ENCODE measurements around the gene SLC2A11. TPM values are rescaled to one million over a fixed set of nuclear protein-coding genes. Genes with fewer than 3 reads are reported as not detected.

Gene SLC2A11
- polyA plus RNA-seq, 3 donors = 1.3 to 3.3 (median 2.5) TPM

DNA sequence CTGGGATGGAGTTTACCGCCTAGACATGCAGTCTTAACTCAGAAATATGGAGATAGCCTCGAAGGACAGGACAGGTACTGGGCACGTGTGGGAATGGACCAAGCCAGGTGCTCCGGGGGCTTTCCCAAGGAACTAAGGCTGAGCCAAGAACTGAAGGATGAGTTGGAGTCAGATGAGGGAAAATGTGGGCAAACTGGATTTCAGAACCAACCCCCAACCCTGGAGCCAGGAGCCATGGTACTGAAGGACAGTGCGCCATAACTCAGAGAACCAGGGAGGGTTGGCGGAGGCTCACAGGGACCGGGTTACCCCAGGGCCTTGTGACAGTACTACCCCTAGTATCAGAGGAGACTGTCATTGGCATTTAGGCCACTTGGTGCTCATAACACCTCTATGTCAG lies 34.1 kb downstream of the SLC2A11 start:
- Histone ChIP-seq H3K79me2 (ENCODE audit: insufficient read depth, low read length) (peaks cover 4% of the 10 kb centered on the region), H3K27me3 (ENCODE audit: control insufficient read depth in 2 of 2, insufficient read depth in 2 of 2, low read length in 2 of 2) (no peaks in the 10 kb centered on the region), H3K4me2 (replicated peaks; ENCODE audit: extremely low read depth, low read length, poor library complexity, severe bottlenecking) (no peak overlapping the region), H3K4me1 (ENCODE audit: control insufficient read depth in 1 of 2, insufficient read depth in 2 of 2, low read length in 2 of 2) (peaks cover 17 to 23% of the 10 kb centered on the region in 2 donors), H3K27ac (ENCODE audit: low read depth in 1 of 2, low read length in 2 of 2) (no peak overlapping the region), H3K36me3 (replicated peaks in 1 of 2; ENCODE audit: control insufficient read depth in 1 of 2, insufficient read depth in 2 of 2, low read length in 2 of 2) (peaks cover 0 to 4% of the 10 kb centered on the region in 2 donors), H4K20me1 (ENCODE audit: insufficient read depth, low read length) (peaks cover 19% of the 10 kb centered on the region), H2AFZ (ENCODE audit: insufficient read depth, low read depth, low read length, poor library complexity, severe bottlenecking) (no peak overlapping the region), H3K4me3 (replicated peaks in 1 of 3; ENCODE audit: low read depth in 2 of 3, low read length in 3 of 3) (no peak overlapping the region), H3K9me3 (replicated peaks in 1 of 2; ENCODE audit: control insufficient read depth in 1 of 2, insufficient read depth in 1 of 2, low read length in 2 of 2) (no peaks in the 10 kb centered on the region), H3K9ac (ENCODE audit: insufficient read depth, low read length, poor library complexity, severe bottlenecking) (no peak overlapping the region)
- no peak overlapping the region for H3K4me3 Mint-ChIP-seq
- H3K27ac Mint-ChIP-seq = no peak overlapping the region
- H3K9me3 Mint-ChIP-seq = peaks cover 0 to 7% (median 0%) of the 10 kb centered on the region in 7 donors
- peaks cover 2 to 11% (median 5%) of the 10 kb centered on the region in 3 donors for H3K27me3 Mint-ChIP-seq (ENCODE audit: low read depth in 3 of 3)
- 94% methylated on average over 6 of the region's 7 CpGs for WGBS (ENCODE audit: insufficient coverage)
- H3K4me1 Mint-ChIP-seq = peaks cover 24% of the 10 kb centered on the region
- H3K36me3 Mint-ChIP-seq = peaks cover 4 to 13% of the 10 kb centered on the region in 2 donors
- intact Hi-C loops (cut with micrococcal nuclease) = no loop called here
- no peak for DNase-seq
- TF ChIP-seq, protein P1, sequence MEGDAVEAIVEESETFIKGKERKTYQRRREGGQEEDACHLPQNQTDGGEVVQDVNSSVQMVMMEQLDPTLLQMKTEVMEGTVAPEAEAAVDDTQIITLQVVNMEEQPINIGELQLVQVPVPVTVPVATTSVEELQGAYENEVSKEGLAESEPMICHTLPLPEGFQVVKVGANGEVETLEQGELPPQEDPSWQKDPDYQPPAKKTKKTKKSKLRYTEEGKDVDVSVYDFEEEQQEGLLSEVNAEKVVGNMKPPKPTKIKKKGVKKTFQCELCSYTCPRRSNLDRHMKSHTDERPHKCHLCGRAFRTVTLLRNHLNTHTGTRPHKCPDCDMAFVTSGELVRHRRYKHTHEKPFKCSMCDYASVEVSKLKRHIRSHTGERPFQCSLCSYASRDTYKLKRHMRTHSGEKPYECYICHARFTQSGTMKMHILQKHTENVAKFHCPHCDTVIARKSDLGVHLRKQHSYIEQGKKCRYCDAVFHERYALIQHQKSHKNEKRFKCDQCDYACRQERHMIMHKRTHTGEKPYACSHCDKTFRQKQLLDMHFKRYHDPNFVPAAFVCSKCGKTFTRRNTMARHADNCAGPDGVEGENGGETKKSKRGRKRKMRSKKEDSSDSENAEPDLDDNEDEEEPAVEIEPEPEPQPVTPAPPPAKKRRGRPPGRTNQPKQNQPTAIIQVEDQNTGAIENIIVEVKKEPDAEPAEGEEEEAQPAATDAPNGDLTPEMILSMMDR (IDR thresholded peaks at IDR 0.05) = no peak

DNA sequence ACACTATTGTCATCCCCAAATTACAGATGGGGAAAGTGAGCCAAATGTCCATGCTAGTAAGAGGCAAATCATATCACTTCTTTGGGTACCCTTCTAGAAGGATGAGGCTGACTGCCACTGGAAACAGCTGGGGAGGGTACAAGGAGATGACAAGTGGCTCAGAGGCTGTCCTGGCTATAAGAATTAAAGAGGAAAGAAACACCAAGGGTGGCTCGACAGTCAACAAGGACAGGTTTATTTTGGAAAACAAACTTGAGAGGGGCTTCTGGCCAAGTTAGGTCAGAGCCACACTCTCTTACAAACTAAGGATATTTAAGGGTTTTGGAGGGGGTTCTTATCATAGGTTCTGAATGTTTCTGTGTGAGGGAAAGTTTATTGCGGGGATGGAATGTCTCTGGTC lies 34.5 kb downstream of the SLC2A11 start:
- H3K79me2 ChIP-seq (ENCODE audit: insufficient read depth, low read length) = peaks cover 8% of the 10 kb centered on the region
- H3K27me3 ChIP-seq (ENCODE audit: control insufficient read depth in 2 of 2, insufficient read depth in 2 of 2, low read length in 2 of 2) = no peaks in the 10 kb centered on the region
- Mint-ChIP-seq H3K36me3 (peaks cover 6 to 17% of the 10 kb centered on the region in 2 donors), H3K4me3 (no peak overlapping the region), H3K4me1 (peaks cover 24% of the 10 kb centered on the region), H3K9me3 (peaks cover 0 to 4% (median 0%) of the 10 kb centered on the region in 7 donors), H3K27ac (no peak overlapping the region), H3K27me3 (ENCODE audit: low read depth in 3 of 3) (peaks cover 2 to 11% (median 5%) of the 10 kb centered on the region in 3 donors)
- TF ChIP-seq, protein P1 (IDR thresholded peaks at IDR 0.05) = no peak
- no peak overlapping the region for H3K4me3 ChIP-seq (replicated peaks in 1 of 3; ENCODE audit: low read depth in 2 of 3, low read length in 3 of 3)
- no peak overlapping the region for H3K4me2 ChIP-seq (replicated peaks; ENCODE audit: extremely low read depth, low read length, poor library complexity, severe bottlenecking)
- no peak overlapping the region for H2AFZ ChIP-seq (ENCODE audit: insufficient read depth, low read depth, low read length, poor library complexity, severe bottlenecking)
- no peak for DNase-seq
- no peak overlapping the region for H3K9ac ChIP-seq (ENCODE audit: insufficient read depth, low read length, poor library complexity, severe bottlenecking)
- no peak overlapping the region for H3K27ac ChIP-seq (ENCODE audit: low read depth in 1 of 2, low read length in 2 of 2)
- peaks cover 0 to 9% of the 10 kb centered on the region in 2 donors for H3K36me3 ChIP-seq (replicated peaks in 1 of 2; ENCODE audit: control insufficient read depth in 1 of 2, insufficient read depth in 2 of 2, low read length in 2 of 2)
- intact Hi-C loops (cut with micrococcal nuclease) = no loop called here
- no peaks in the 10 kb centered on the region for H3K9me3 ChIP-seq (replicated peaks in 1 of 2; ENCODE audit: control insufficient read depth in 1 of 2, insufficient read depth in 1 of 2, low read length in 2 of 2)
- H3K4me1 ChIP-seq (ENCODE audit: control insufficient read depth in 1 of 2, insufficient read depth in 2 of 2, low read length in 2 of 2) = peaks cover 17 to 23% of the 10 kb centered on the region in 2 donors
- 92% methylated on average over 1 of the region's 2 CpGs for WGBS (ENCODE audit: insufficient coverage)
- peaks cover 22% of the 10 kb centered on the region for H4K20me1 ChIP-seq (ENCODE audit: insufficient read depth, low read length)

Data from CD14-positive monocyte (primary cell).